HL-60 (cell line): Measurements from ENCODE around the gene FGFR3.

Experiments
- DNase-seq, 2 experiments: peaks; one replicate each; pipeline ENCODE4 v3.0.0-alpha.2; 2010 to 2020; ENCODE audit warnings: low read depth in 1 of 2, low spot score in 1 of 2
- H3K27ac ChIP-seq: fragments of 250-450 bp; sonication (Bioruptor Pico); replicated peaks from 2 replicates; pipeline ENCODE4 v1.5.1; 2020; ENCODE audit warnings: mild to moderate bottlenecking, moderate library complexity
- H3K27me3 ChIP-seq: fragments of 250-450 bp; sonication (Bioruptor Pico); 2 replicates; pipeline ENCODE4 v1.5.1; 2021; ENCODE audit warnings: mild to moderate bottlenecking, moderate library complexity; ENCODE audit not compliant: insufficient read depth, poor library complexity, severe bottlenecking
- H3K4me3 ChIP-seq: replicated peaks from 2 replicates; pipeline ENCODE4 v1.5.1; 2011; ENCODE audit warnings: mild to moderate bottlenecking, control low read depth, low read length; ENCODE audit not compliant: insufficient read depth
- CTCF ChIP-seq: IDR thresholded peaks from one replicate; pipeline ENCODE4 v1.5.1; 2011; ENCODE audit warnings: low read length, control low read depth, inconsistent platforms; ENCODE audit not compliant: insufficient read depth
- GABPA ChIP-seq: IDR thresholded peaks from 2 replicates; pipeline ENCODE4 v1.6.1; 2012; ENCODE audit warnings: low read depth
- POLR2AphosphoS5 ChIP-seq: IDR thresholded peaks from 2 replicates; pipeline ENCODE4 v1.6.1; 2012; ENCODE audit warnings: low read depth
- REST ChIP-seq: IDR thresholded peaks from 2 replicates; pipeline ENCODE4 v1.6.1; 2012; ENCODE audit warnings: low read depth; ENCODE audit not compliant: insufficient replicate concordance
- SPI1 ChIP-seq: IDR thresholded peaks from 2 replicates; pipeline ENCODE4 v1.6.1; 2012; ENCODE audit warnings: low read depth, mild to moderate bottlenecking, borderline replicate concordance

The FGFR3 gene

GRCh38 chr4:1806596-1807331, 13.7 kb downstream of the FGFR3 start:
- DNase-seq, result no peak
- Histone ChIP-seq H3K27ac (no peak overlapping the region), H3K27me3 (no peaks in the 10 kb centered on the region), H3K4me3 (no peak overlapping the region)
- no peak for TF ChIP-seq REST
- TF ChIP-seq SPI1, result no peak
- TF ChIP-seq POLR2AphosphoS5, result no peak
- TF ChIP-seq GABPA, result no peak
- TF ChIP-seq CTCF, result no peak

GRCh38 chr4:1807332-1807777, 14.3 kb downstream of the FGFR3 start:
- Histone ChIP-seq H3K27ac (no peak overlapping the region), H3K27me3 (no peaks in the 10 kb centered on the region), H3K4me3 (no peak overlapping the region)
- no peak for DNase-seq
- TF ChIP-seq SPI1 (no peak), POLR2AphosphoS5 (no peak), GABPA (no peak), CTCF (no peak), REST (no peak)

GRCh38 chr4:1808396-1808795, 15.3 kb downstream of the FGFR3 start:
- H3K27ac ChIP-seq, result no peak overlapping the region
- no peaks in the 10 kb centered on the region for H3K27me3 ChIP-seq
- no peak overlapping the region for H3K4me3 ChIP-seq
- DNase-seq, result no peak
- no peak for TF ChIP-seq GABPA
- no peak for TF ChIP-seq CTCF
- no peak for TF ChIP-seq POLR2AphosphoS5
- TF ChIP-seq SPI1, result no peak
- TF ChIP-seq REST, result no peak
